K562 (cell line): ENCODE data around the gene ASB10. TPM values are rescaled to one million over a fixed set of nuclear protein-coding genes. Genes with fewer than 3 reads are reported as not detected.

Experiments used
- ATAC-seq: fragments of 200-7000 bp; cut with Tn5 transposase; 3 replicates; pipeline ENCODE4 v1.9.1; 2020; ENCODE audit warnings: moderate library complexity
- BruUV-seq: library from RNA; stranded (reverse); fragments of 400-500 nt; replicated peaks from 2 replicates; lab custom pipeline; 2021; lab: Mats Ljungman, UMichigan
- CTCF ChIA-PET: fragments of 300-600 bp; formaldehyde crosslinking; extraction: SDS; loops from one replicate; lab custom pipeline; 2021; ENCODE audit warnings: low intra/inter-chr PET ratio; lab: Yijun Ruan, JAX
- POLR2A ChIA-PET: fragments of 300-600, 350-650 bp; sonication (Branson Sonifier 250); formaldehyde crosslinking; extraction: SDS; loops from one replicate; lab custom pipeline; 2021; ENCODE audit warnings: antibody characterized with exemption, inconsistent platforms; lab: Yijun Ruan, JAX
- DNase-seq, 4 experiments: peaks; one replicate each; pipeline versions ENCODE4 v3.0.0 to v3.0.0-alpha.2; 2011 to 2018; ENCODE audit warnings: low spot score in 3 of 4, mixed read lengths in 3 of 4; ENCODE audit errors: extremely low read depth in 1 of 4
- FAIRE-seq: peaks from 2 replicates; lab custom pipeline; 2011; peaks lifted over from hg19 to GRCh38; lab: Jason Lieb, UNC
- H2AFZ ChIP-seq: 2 replicates; pipeline ENCODE4 v1.6.0; 2011; ENCODE audit warnings: low read depth, low read length, control low read depth, inconsistent platforms
- H3K27ac ChIP-seq: fragments of 200-600 bp; 3 replicates; pipeline ENCODE4 v1.8.0; 2011; ENCODE audit warnings: low read depth, mild to moderate bottlenecking, control low read depth, inconsistent platforms, low read length, moderate library complexity, mixed read lengths; ENCODE audit errors: extremely low read depth
- H3K27me3 ChIP-seq, 2 experiments: fragments of 300-600 bp in 1 of 2; 2 replicates in 1 of 2; 3 replicates in 1 of 2; pipeline versions ENCODE4 v1.6.0 to v1.8.0; 2011; ENCODE audit warnings: inconsistent platforms in 2 of 2, low read length in 2 of 2, mild to moderate bottlenecking in 1 of 2, mixed read lengths in 1 of 2, moderate library complexity in 1 of 2; ENCODE audit not compliant: control insufficient read depth in 2 of 2, insufficient read depth in 2 of 2
- H3K36me3 ChIP-seq: fragments of 300-600 bp; 3 replicates; pipeline ENCODE4 v1.8.0; 2011; ENCODE audit warnings: mild to moderate bottlenecking, low read length, inconsistent platforms; ENCODE audit not compliant: control insufficient read depth, insufficient read depth
- H3K4me1 ChIP-seq, 2 experiments: fragments of 200-600 bp in 1 of 2; replicated peaks in 1 of 2; 2 replicates in 1 of 2; 3 replicates in 1 of 2; pipeline versions ENCODE4 v1.5.1 to v1.8.0; 2011; ENCODE audit warnings: inconsistent platforms in 2 of 2, low read length in 2 of 2, mild to moderate bottlenecking in 1 of 2, mixed read lengths in 1 of 2, moderate library complexity in 1 of 2; ENCODE audit not compliant: control insufficient read depth in 2 of 2, insufficient read depth in 2 of 2
- H3K4me2 ChIP-seq: 2 replicates; pipeline ENCODE4 v1.6.1; 2011; ENCODE audit warnings: low read length, control low read depth, inconsistent platforms, mixed read lengths; ENCODE audit not compliant: insufficient read depth
- H3K4me3 ChIP-seq: fragments of 200-600 bp; sonication (generic), shearing (Covaris generic); 2 replicates; pipeline ENCODE4 v1.5.1; 2016; ENCODE audit warnings: control low read depth, inconsistent platforms
- H3K79me2 ChIP-seq: fragments of 200-600 bp; 3 replicates; pipeline ENCODE4 v1.8.0; 2011; ENCODE audit warnings: low read length, inconsistent platforms; ENCODE audit not compliant: control insufficient read depth, insufficient read depth
- H3K9ac ChIP-seq, 2 experiments: 2 replicates each; pipeline versions ENCODE4 v1.6.0 to v1.6.1; 2011; ENCODE audit warnings: low read depth in 2 of 2, low read length in 2 of 2, control low read depth in 1 of 2, inconsistent platforms in 1 of 2, mild to moderate bottlenecking in 1 of 2, mixed read lengths in 1 of 2; ENCODE audit not compliant: insufficient read depth in 1 of 2
- H3K9me1 ChIP-seq: one replicate; pipeline ENCODE4 v1.6.0; 2011; ENCODE audit warnings: inconsistent platforms, mild to moderate bottlenecking, low read length, moderate library complexity; ENCODE audit not compliant: control insufficient read depth, insufficient read depth
- H3K9me3 ChIP-seq: replicated peaks from 2 replicates; pipeline ENCODE4 v1.5.1; 2011; ENCODE audit warnings: low read depth, low read length, inconsistent platforms; ENCODE audit not compliant: control insufficient read depth, insufficient read depth
- H4K20me1 ChIP-seq: replicated peaks from 2 replicates; pipeline ENCODE4 v1.6.1; 2011; ENCODE audit warnings: low read length, inconsistent platforms, mixed read lengths; ENCODE audit not compliant: control insufficient read depth, insufficient read depth
- HMGN3 ChIP-seq: IDR thresholded peaks from 2 replicates; pipeline ENCODE4 v1.6.1; 2011; ENCODE audit warnings: borderline replicate concordance, low read depth, mild to moderate bottlenecking, mixed read lengths, low read length; ENCODE audit not compliant: insufficient read length; ENCODE audit errors: extremely low read depth
- KDM5B ChIP-seq: fragments of 200-600 bp; sonication (generic); IDR thresholded peaks from 2 replicates; pipeline ENCODE4 v1.6.1; 2012; ENCODE audit warnings: low read depth, mild to moderate bottlenecking, moderate library complexity, low read length, control low read depth, inconsistent platforms; ENCODE audit not compliant: insufficient replicate concordance
- ZNF239 ChIP-seq: fragments of 250-450 bp; sonication (Bioruptor Pico); IDR thresholded peaks from 2 replicates; pipeline ENCODE4 v1.4.0; 2020; ENCODE audit warnings: mild to moderate bottlenecking
- ZZZ3 ChIP-seq: fragments of 450-650 bp; IDR thresholded peaks from 2 replicates; pipeline ENCODE4 v1.6.1; 2016; ENCODE audit warnings: antibody characterized with exemption, mild to moderate bottlenecking, moderate library complexity
- WGBS: fragments of 100-300 bp; shearing (Covaris generic); methylation state at CpG from one replicate; pipeline ENCODE4 v1.1.6; 2016; ENCODE audit warnings: low coverage, mixed read lengths; ENCODE audit not compliant: insufficient coverage; ENCODE audit errors: missing lambda C conversion rate; 5-methylcytosine and 5-hydroxymethylcytosine counted together
- in situ Hi-C: fragments of 300-500 bp; cut with MboI; formaldehyde crosslinking; loops from 4 replicates; pipeline ENCODE4 v1.15.0; 2018; ENCODE audit warnings: inconsistent platforms, mixed read lengths
- intact Hi-C: fragments of 100-400 bp; cut with micrococcal nuclease; formaldehyde crosslinking; loops from 2 replicates; pipeline ENCODE4 v1.14.2; 2022
- polyA plus RNA-seq, 8 experiments: library from polyadenylated mRNA; depleted of rRNA in 4 of 8; stranded (reverse) in 5 of 8; unstranded in 3 of 8; fragments of >200 nt; fragmentation: Nextera tagmentation in 2 of 8; fragmentation: Illumina TruSeq in 1 of 8; extraction: Ambion mirVana in 2 of 8; extraction: Trizol in 1 of 8; gene quantifications; 2 replicates each; pipeline versions ENCODE4 v1.2.1 to v1.2.3, GENCODE V29; 2011 to 2014; ENCODE audit warnings: inconsistent platforms in 1 of 8, missing spikeins in 1 of 8
- total RNA-seq, 7 experiments: library from RNA; depleted of rRNA in 6 of 7; stranded (reverse); fragments of >200 nt in 6 of 7; fragmentation: Illumina TruSeq in 2 of 7; extraction: Trizol in 2 of 7; gene quantifications; 2 replicates each; pipeline versions ENCODE4 v1.2.1 to v1.2.3, GENCODE V29; 2011 to 2021; ENCODE audit warnings: low replicate concordance in 1 of 7

The ASB10 gene
- total and polyA plus RNA-seq, 9 of the 15 experiments (the other 6 are each of a cell fraction or from before 2014, with no cell fraction given): not detected

- H3K27ac ChIP-seq: no peak overlapping the region
- no peak for ATAC-seq
- no peaks in the 10 kb centered on the region for H3K36me3 ChIP-seq
- peak; percentile 80 for TF ChIP-seq ZNF239 (CRISPR knock-in tag)
- TF ChIP-seq ZZZ3: no peak
- BruUV-seq: no TSS peak
- POLR2A ChIA-PET: no interaction called here
- peaks cover 0 to 14% of the 10 kb centered on the region in 2 experiments; a peak in 2 of 5 replicates for H3K4me1 ChIP-seq
- peaks cover 21% of the 10 kb centered on the region; the same call in 1 of the 2 replicates for H4K20me1 ChIP-seq
- H3K4me2 ChIP-seq: no peak overlapping the region
- CTCF ChIA-PET: no interaction called here
- in situ Hi-C loops: no loop called here
- WGBS: 0% methylated on average over 3 of the region's 3 CpGs
- H3K27me3 ChIP-seq: peaks cover 89 to 93% of the 10 kb centered on the region in 2 experiments
- no peak for DNase-seq
- no peaks in the 10 kb centered on the region for H3K9me3 ChIP-seq
- H3K9me1 ChIP-seq: no peaks in the 10 kb centered on the region
- FAIRE-seq: peak; percentile 62
- intact Hi-C loops: no loop called here
- H3K79me2 ChIP-seq: no peaks in the 10 kb centered on the region
- H3K9ac ChIP-seq: no peak overlapping the region
- H2AFZ ChIP-seq: no peak overlapping the region
- no peak overlapping the region for H3K4me3 ChIP-seq
These were observed 14.3 kb upstream of the ASB10 start for GRCh38 chr7:151201344-151201743.

- H3K79me2 ChIP-seq: no peaks in the 10 kb centered on the region
- no peak overlapping the region for H3K4me3 ChIP-seq
- no peaks in the 10 kb centered on the region for H3K9me1 ChIP-seq
- peaks cover 29% of the 10 kb centered on the region for H4K20me1 ChIP-seq
- peaks cover 87 to 92% of the 10 kb centered on the region in 2 experiments for H3K27me3 ChIP-seq
- H2AFZ ChIP-seq: no peak overlapping the region
- in situ Hi-C loops (no loop called here), intact Hi-C loops (no loop called here)
- no peaks in the 10 kb centered on the region for H3K9me3 ChIP-seq
- ChIA-PET CTCF (no interaction called here), POLR2A (interaction anchor here (0.6 to 1.1 kb wide), 3 partner anchors 10 to 224 kb away, joined by 3 to 4 read pairs (median 3); no protein-coding TSS in a partner anchor)
- 4% methylated on average over 23 of the region's 30 CpGs for WGBS
- DNase-seq: no peak
- H3K9ac ChIP-seq: peak overlapping the region in 1 of 2 experiments; percentile 49; a peak in 1 of 4 replicates
- no peak for ATAC-seq
- H3K4me1 ChIP-seq: peaks cover 0 to 7% of the 10 kb centered on the region in 2 experiments; a peak in 1 of 5 replicates
- TF ChIP-seq HMGN3: peak; percentile 8
- TF ChIP-seq KDM5B: no peak
- no peaks in the 10 kb centered on the region for H3K36me3 ChIP-seq
- BruUV-seq: no TSS peak
- no peak overlapping the region for H3K4me2 ChIP-seq
- H3K27ac ChIP-seq: no peak overlapping the region
- no peak for FAIRE-seq
These were observed 12.1 kb upstream of the ASB10 start for GRCh38 chr7:151198945-151199848.
